Upper lobe of right lung (tissue), 1 donor: ENCODE results near the gene METTL6. TPM values are rescaled to one million over a fixed set of nuclear protein-coding genes. Genes with fewer than 3 reads are reported as not detected.
A peak's percentile ranks its signal among the peaks of the same experiment; 100 is the strongest.
"Not testable (repeated sequence)": the region's sequence is repeated elsewhere in the genome, so short reads cannot be mapped to it uniquely, and the experiment has no call there.

ENCODE experiments used
- ATAC-seq: fragments of 200-7000 bp; cut with Tn5 transposase; one replicate; pipeline ENCODE4 v1.9.1; 2020; ENCODE audit warnings: mild to moderate bottlenecking, moderate library complexity
- DNase-seq: peaks from one replicate; pipeline ENCODE4 v3.0.0-alpha.2; 2020
- H3K27ac ChIP-seq: fragments of 200-600 bp; one replicate; pipeline ENCODE4 v1.8.0; 2022
- H3K27me3 ChIP-seq: fragments of 200-600 bp; one replicate; pipeline ENCODE4 v1.8.0; 2022; ENCODE audit warnings: mild to moderate bottlenecking
- H3K36me3 ChIP-seq: fragments of 200-600 bp; one replicate; pipeline ENCODE4 v1.8.0; 2022
- H3K4me1 ChIP-seq: fragments of 200-600 bp; one replicate; pipeline ENCODE4 v1.8.0; 2022
- H3K4me3 ChIP-seq: fragments of 200-600 bp; one replicate; pipeline ENCODE4 v1.8.0; 2022; ENCODE audit warnings: mild to moderate bottlenecking
- H3K9me3 ChIP-seq: fragments of 200-600 bp; one replicate; pipeline ENCODE4 v1.8.0; 2022
- intact Hi-C: fragments of 100-400 bp; cut with DNase I; formaldehyde crosslinking; loops from one replicate; pipeline ENCODE4 v1.11.0; 2022
- total RNA-seq: library from RNA; stranded (reverse); fragmentation: NEBNext Ultra II Directional; extraction: Animal tissue kit (Norgen Biotek cat#: 25700); gene quantifications from one replicate; pipeline ENCODE4 v1.2.1, GENCODE V29; 2021
- TF ChIP-seq, protein P1 (sequence below): fragments of 200-600 bp; IDR thresholded peaks from one replicate; pipeline ENCODE4 v1.8.0; 2022; ENCODE audit warnings: antibody characterized with exemption
- donor health status: DM: no; HTN: yes; CAD: no; lungs with severe emphysema.

The METTL6 gene
- total RNA-seq, 1 donor from 2014 or later = 14.4 TPM

DNA sequence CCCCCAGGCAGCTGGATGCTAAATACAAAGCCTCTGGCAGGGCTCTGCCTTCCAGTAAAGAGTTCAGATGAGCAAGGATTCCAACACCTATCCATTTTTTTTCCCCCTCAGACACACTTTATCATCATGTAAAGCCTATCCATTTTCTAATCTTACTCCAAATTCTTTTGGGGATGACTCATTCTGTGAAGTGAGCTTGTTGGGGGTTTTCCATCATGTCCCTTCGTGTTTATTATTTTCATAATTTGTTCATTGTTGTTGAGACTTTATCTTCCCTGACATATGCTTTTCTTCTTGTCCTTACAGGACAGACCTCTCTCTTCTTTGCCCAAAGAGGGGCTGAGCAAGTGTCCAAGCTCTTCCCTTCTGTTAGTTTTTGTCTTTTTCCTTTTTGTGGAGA lies 60.3 kb downstream of the METTL6 start:
- TF ChIP-seq, protein P1, sequence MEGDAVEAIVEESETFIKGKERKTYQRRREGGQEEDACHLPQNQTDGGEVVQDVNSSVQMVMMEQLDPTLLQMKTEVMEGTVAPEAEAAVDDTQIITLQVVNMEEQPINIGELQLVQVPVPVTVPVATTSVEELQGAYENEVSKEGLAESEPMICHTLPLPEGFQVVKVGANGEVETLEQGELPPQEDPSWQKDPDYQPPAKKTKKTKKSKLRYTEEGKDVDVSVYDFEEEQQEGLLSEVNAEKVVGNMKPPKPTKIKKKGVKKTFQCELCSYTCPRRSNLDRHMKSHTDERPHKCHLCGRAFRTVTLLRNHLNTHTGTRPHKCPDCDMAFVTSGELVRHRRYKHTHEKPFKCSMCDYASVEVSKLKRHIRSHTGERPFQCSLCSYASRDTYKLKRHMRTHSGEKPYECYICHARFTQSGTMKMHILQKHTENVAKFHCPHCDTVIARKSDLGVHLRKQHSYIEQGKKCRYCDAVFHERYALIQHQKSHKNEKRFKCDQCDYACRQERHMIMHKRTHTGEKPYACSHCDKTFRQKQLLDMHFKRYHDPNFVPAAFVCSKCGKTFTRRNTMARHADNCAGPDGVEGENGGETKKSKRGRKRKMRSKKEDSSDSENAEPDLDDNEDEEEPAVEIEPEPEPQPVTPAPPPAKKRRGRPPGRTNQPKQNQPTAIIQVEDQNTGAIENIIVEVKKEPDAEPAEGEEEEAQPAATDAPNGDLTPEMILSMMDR = no peak
- H3K27ac ChIP-seq = no peak overlapping the region
- DNase-seq (no peak), ATAC-seq (no peak)
- H3K36me3 ChIP-seq = no peaks in the 10 kb centered on the region
- no peaks in the 10 kb centered on the region for H3K27me3 ChIP-seq
- no peaks in the 10 kb centered on the region for H3K9me3 ChIP-seq
- H3K4me3 ChIP-seq = no peak overlapping the region
- peaks cover 9% of the 10 kb centered on the region for H3K4me1 ChIP-seq
- intact Hi-C loops = no loop called here

DNA sequence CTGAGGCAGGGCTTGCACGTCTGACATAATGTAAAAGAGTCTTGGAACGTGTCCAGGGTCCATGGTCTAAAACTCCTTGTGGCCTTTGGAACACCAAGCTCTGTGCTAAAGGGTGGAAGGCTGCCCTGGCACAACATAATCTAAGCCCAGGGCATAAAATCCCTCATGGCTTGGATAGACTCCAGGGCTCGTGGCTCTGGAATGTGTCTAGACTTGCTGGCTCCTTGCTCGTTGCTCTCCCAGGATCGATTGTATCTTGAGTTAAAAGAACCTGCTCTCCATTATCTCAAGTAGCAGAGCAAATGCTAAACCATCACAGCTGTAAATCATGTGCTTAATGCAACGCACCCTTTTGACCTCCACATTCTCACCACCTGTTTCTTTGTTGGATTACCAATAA lies 63.3 kb downstream of the METTL6 start:
- DNase-seq, intact Hi-C loops, H3K4me3 ChIP-seq, H3K27ac ChIP-seq, H3K36me3 ChIP-seq, ATAC-seq, H3K9me3 ChIP-seq, H3K27me3 ChIP-seq: not testable (repeated sequence)
- peaks cover 11% of the 10 kb centered on the region for H3K4me1 ChIP-seq

DNA sequence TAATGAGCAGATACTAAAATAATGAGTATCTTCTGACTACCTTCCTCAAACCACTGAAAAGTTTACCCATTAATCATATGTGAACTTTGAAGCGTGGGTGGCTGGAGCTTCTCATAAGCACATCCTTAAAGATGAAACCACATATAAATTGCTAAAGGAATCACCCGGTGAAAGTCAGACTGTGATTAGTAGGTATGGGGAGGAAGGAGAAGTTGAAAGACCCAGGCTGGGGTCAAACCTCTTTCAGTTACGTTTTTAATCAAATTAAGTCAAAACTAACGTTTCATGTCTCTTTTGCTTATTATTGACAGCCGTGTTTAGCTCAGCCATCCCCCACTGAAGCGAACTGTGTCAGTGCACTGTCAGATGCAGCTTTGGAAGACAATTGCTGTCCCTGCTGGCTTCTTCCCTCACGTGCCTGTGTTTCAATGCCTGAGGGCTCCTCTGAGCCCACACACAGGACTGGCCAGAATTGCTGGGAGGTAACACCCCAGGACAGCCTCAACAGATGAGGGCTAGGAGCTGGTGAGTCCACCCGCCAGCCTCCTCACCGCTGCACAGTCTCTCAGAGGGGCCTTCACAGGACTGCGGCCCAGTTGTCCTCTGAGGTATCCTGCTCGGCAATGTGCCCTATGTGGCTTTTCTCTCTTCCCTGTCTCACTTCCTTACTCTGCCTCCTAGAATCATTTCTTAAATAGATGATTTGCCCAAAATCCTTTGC lies 65.7 kb downstream of the METTL6 start:
- Histone ChIP-seq H3K4me3 (no peak overlapping the region), H3K9me3 (no peaks in the 10 kb centered on the region), H3K27ac (no peak overlapping the region), H3K36me3 (no peaks in the 10 kb centered on the region), H3K27me3 (no peaks in the 10 kb centered on the region), H3K4me1 (peaks cover 4% of the 10 kb centered on the region)
- TF ChIP-seq, protein P1 = no peak
- ATAC-seq (peak; percentile 78), DNase-seq (no peak)
- intact Hi-C loops = no loop called here

DNA sequence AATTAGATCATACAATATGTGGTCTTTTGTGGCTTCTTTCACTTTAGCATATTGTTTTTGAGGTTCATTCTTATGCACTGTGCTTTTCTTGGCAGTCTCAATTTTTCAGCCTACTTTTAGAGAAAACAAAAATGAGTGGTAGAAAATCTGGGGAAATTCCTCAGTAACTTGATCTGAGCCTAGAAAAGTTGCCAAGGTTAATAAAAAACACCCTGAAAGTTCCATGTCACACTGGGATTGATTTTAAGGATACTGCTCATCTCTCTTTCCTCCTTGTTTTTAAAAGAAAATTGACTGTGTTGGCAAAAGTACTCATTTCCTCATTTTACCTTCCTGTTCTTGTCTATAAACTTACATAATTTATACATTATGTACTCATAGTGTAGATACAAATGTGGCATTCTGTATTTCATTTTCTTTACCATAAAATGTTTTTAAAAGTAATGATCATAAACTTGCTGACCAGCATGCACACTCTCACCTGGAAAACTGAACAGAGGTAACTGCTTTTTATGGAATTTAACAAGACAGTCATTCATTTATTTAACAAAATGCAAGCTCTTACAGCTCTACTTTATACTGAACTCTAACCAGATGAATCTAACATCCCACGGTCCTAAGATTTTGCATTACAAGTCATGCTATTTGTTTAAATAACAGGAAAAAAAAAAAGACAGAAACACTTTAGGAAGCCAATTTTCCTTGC lies 66.4 kb downstream of the METTL6 start:
- ATAC-seq = no peak
- Histone ChIP-seq H3K9me3 (no peaks in the 10 kb centered on the region), H3K27me3 (no peaks in the 10 kb centered on the region), H3K27ac (peak overlapping the region; percentile 12), H3K4me3 (no peak overlapping the region), H3K36me3 (no peaks in the 10 kb centered on the region), H3K4me1 (peaks cover 4% of the 10 kb centered on the region)
- intact Hi-C loops = no loop called here
- no peak for DNase-seq
- TF ChIP-seq, protein P1 = no peak

Other genes with a start within 250 kb of the METTL6 start
- gene CAPN7, start 221.3 kb downstream of the METTL6 start, total RNA-seq = 45.1 TPM
- 110 TPM for gene SH3BP5, start 95.0 kb downstream of the METTL6 start, total RNA-seq
- 24.6 TPM for gene EAF1, start 54 bp upstream of the METTL6 start, total RNA-seq
- 1.1 TPM for gene COLQ, start 94.2 kb upstream of the METTL6 start, total RNA-seq
- gene HACL1, start 174.0 kb upstream of the METTL6 start, total RNA-seq = 15.2 TPM
- 24.6 TPM for gene BTD, start 174.2 kb upstream of the METTL6 start, total RNA-seq